Smooth muscle cell (in vitro differentiated cells): ENCODE results near the gene CFAP251. TPM values are rescaled to one million over a fixed set of nuclear protein-coding genes. Genes with fewer than 3 reads are reported as not detected.

Source experiments
- DNase-seq: peaks from one replicate; lab custom pipeline; 2025; ENCODE audit not compliant: unreplicated experiment; lab: John Stamatoyannopoulos, UW
- H2AFZ ChIP-seq: fragments of 200-600 bp; sonication (generic); 2 replicates; pipeline ENCODE4 v1.6.0; 2016; ENCODE audit warnings: antibody characterized with exemption, low read depth, mild to moderate bottlenecking
- H3F3A ChIP-seq: fragments of 200-600 bp; sonication (generic); 2 replicates; pipeline ENCODE4 v1.6.0; 2017; ENCODE audit warnings: antibody characterized with exemption, low read depth
- H3K27ac ChIP-seq: fragments of 200-600 bp; sonication (generic); 2 replicates; pipeline ENCODE4 v1.5.1; 2016; ENCODE audit warnings: low read depth, mild to moderate bottlenecking
- H3K27me3 ChIP-seq: fragments of 200-600 bp; sonication (generic); 2 replicates; pipeline ENCODE4 v1.6.1; 2016; ENCODE audit warnings: low read depth, mild to moderate bottlenecking
- H3K36me3 ChIP-seq: fragments of 200-600 bp; sonication (generic); 2 replicates; pipeline ENCODE4 v1.5.1; 2016; ENCODE audit warnings: low read depth
- H3K4me1 ChIP-seq: fragments of 200-600 bp; sonication (generic); 2 replicates; pipeline ENCODE4 v1.5.1; 2016; ENCODE audit warnings: low read depth
- H3K4me2 ChIP-seq: fragments of 200-600 bp; sonication (generic); 2 replicates; pipeline ENCODE4 v1.6.0; 2016; ENCODE audit warnings: mild to moderate bottlenecking
- H3K4me3 ChIP-seq: fragments of 200-600 bp; sonication (generic); 2 replicates; pipeline ENCODE4 v1.5.1; 2016; ENCODE audit warnings: mild to moderate bottlenecking
- H3K79me2 ChIP-seq: fragments of 200-600 bp; sonication (generic); 2 replicates; pipeline ENCODE4 v1.6.0; 2016; ENCODE audit warnings: low read depth, mild to moderate bottlenecking
- H3K9ac ChIP-seq: fragments of 200-600 bp; sonication (generic); 2 replicates; pipeline ENCODE4 v1.6.0; 2016; ENCODE audit warnings: low read depth
- H3K9me3 ChIP-seq: fragments of 200-600 bp; sonication (generic); replicated peaks from 2 replicates; pipeline ENCODE4 v1.5.1; 2016; ENCODE audit warnings: low read depth
- H4K20me1 ChIP-seq: fragments of 200-600 bp; sonication (generic); 2 replicates; pipeline ENCODE4 v1.6.0; 2016; ENCODE audit warnings: low read depth
- CTCF ChIP-seq: fragments of 200-600 bp; sonication (generic); IDR thresholded peaks from 2 replicates; pipeline ENCODE4 v1.5.1; 2017; ENCODE audit warnings: borderline replicate concordance, mild to moderate bottlenecking, antibody characterized with exemption; ENCODE audit not compliant: insufficient read depth, poor library complexity, severe bottlenecking
- WGBS: methylation state at CpG from one replicate; pipeline ENCODE4 v1.1.7; 2016; ENCODE audit warnings: low lambda C conversion rate; 5-methylcytosine and 5-hydroxymethylcytosine counted together
- polyA plus RNA-seq: library from polyadenylated mRNA; unstranded; fragments of >200 nt; fragmentation: Nextera tagmentation; extraction: Ambion mirVana; gene quantifications from 2 replicates; pipeline ENCODE4 v1.2.1, GENCODE V29; 2016
- total RNA-seq: library from RNA; depleted of rRNA; stranded (reverse); fragments of >200 nt; gene quantifications from 2 replicates; pipeline ENCODE4 v1.2.3, GENCODE V29; 2014

The CFAP251 gene
- total and polyA plus RNA-seq, 2 experiments from 2014 or later, result 1.2 to 5.0 TPM

GRCh38 chr12:121916719-121917118 is 1.7 kb upstream of the CFAP251 start:
- Histone ChIP-seq H3K4me3 (no peak overlapping the region), H2AFZ (no peak overlapping the region), H3K9me3 (no peaks in the 10 kb centered on the region), H3K4me1 (peaks cover 11% of the 10 kb centered on the region), H3K9ac (no peak overlapping the region), H3K79me2 (no peaks in the 10 kb centered on the region), H3F3A (no peaks in the 10 kb centered on the region), H3K27me3 (no peaks in the 10 kb centered on the region), H3K27ac (no peak overlapping the region), H3K4me2 (no peak overlapping the region), H4K20me1 (peaks cover 7% of the 10 kb centered on the region), H3K36me3 (no peaks in the 10 kb centered on the region)
- TF ChIP-seq CTCF, result peak; percentile 29
- 64% methylated on average over 7 of the region's 7 CpGs for WGBS
- no peak for DNase-seq

GRCh38 chr12:121918679-121919038 is 267 bp downstream of the CFAP251 start:
- Histone ChIP-seq H2AFZ (no peak overlapping the region), H3K27ac (no peak overlapping the region), H4K20me1 (no peaks in the 10 kb centered on the region), H3K27me3 (no peaks in the 10 kb centered on the region), H3K9ac (peak overlapping the region; percentile 62), H3K9me3 (no peaks in the 10 kb centered on the region), H3K4me1 (peaks cover 11% of the 10 kb centered on the region), H3K36me3 (no peaks in the 10 kb centered on the region), H3K79me2 (no peaks in the 10 kb centered on the region), H3K4me2 (peak overlapping the region; percentile 83), H3K4me3 (peak overlapping the region; percentile 49), H3F3A (no peaks in the 10 kb centered on the region)
- 56% methylated on average over 14 of the region's 22 CpGs for WGBS
- DNase-seq, result no peak
- no peak for TF ChIP-seq CTCF

- 83% methylated on average over 2 of the region's 2 CpGs for WGBS
- no peak overlapping the region for H3K27ac ChIP-seq
- H3K4me3 ChIP-seq, result no peak overlapping the region
- H3K9me3 ChIP-seq, result no peaks in the 10 kb centered on the region
- H3K79me2 ChIP-seq, result no peaks in the 10 kb centered on the region
- H3K27me3 ChIP-seq, result no peaks in the 10 kb centered on the region
- H2AFZ ChIP-seq, result no peak overlapping the region
- peaks cover 5% of the 10 kb centered on the region for H3F3A ChIP-seq
- no peaks in the 10 kb centered on the region for H4K20me1 ChIP-seq
- H3K4me1 ChIP-seq, result peaks cover 14% of the 10 kb centered on the region
- TF ChIP-seq CTCF, result no peak
- H3K36me3 ChIP-seq, result no peaks in the 10 kb centered on the region
- H3K4me2 ChIP-seq, result no peak overlapping the region
- no peak for DNase-seq
- no peak overlapping the region for H3K9ac ChIP-seq
Observed at GRCh38 chr12:121921066-121921465, 2.7 kb downstream of the CFAP251 start.

- H2AFZ ChIP-seq, result peak overlapping the region; percentile 78
- H3K9me3 ChIP-seq, result no peaks in the 10 kb centered on the region
- H3K79me2 ChIP-seq, result no peaks in the 10 kb centered on the region
- no peaks in the 10 kb centered on the region for H3K36me3 ChIP-seq
- peak overlapping the region; percentile 89 for H3K4me2 ChIP-seq
- no peak for DNase-seq
- H3K4me3 ChIP-seq, result peak overlapping the region; percentile 36
- H3F3A ChIP-seq, result peaks cover 5% of the 10 kb centered on the region
- no peaks in the 10 kb centered on the region for H4K20me1 ChIP-seq
- H3K27me3 ChIP-seq, result no peaks in the 10 kb centered on the region
- H3K9ac ChIP-seq, result peak overlapping the region; percentile 95
- 18% methylated on average over 7 of the region's 7 CpGs for WGBS
- no peak for TF ChIP-seq CTCF
- peaks cover 4% of the 10 kb centered on the region for H3K4me1 ChIP-seq
- peak overlapping the region; percentile 99 for H3K27ac ChIP-seq
Observed at GRCh38 chr12:121925358-121925695, 6.9 kb downstream of the CFAP251 start.
